ENCODE results near the gene NAA50.
A peak's percentile ranks its signal among the peaks of the same experiment; 100 is the strongest.

The NAA50 gene

DNA sequence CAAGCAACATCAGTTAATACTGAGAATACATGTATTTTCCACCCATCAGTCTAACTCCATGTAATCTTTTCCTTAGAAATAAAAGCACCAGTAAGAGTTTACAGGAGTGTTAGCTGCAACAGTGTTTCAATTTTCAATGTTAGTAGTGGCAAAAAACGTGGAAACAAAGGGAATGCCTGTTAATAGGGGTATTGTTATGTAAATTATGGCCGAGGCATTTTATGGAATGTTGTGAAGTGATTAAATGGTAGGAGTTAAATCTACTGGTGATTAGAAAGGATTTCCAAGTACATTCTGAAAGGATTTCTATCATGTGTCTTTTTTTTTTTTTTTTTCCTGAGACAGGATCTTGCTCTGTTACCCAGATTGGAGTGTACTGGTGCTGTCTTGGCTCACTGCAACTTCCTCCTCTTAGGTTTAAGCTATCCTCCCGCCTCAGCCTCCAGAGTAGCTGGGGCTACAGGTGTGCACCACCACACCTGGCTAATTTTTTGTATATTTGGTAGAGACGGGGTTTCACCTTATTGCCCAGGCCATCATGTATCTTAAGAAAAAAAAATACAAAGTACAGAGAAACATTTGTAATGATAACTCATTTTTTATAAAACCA lies 7.4 kb upstream of the NAA50 start:
- Mint-ChIP-seq H3K27me3 (no peaks in the 10 kb centered on the region), H3K36me3 (ENCODE audit: low read depth) (peaks cover 10% of the 10 kb centered on the region), H3K27ac (no peak overlapping the region), H3K4me3 (no peak overlapping the region), H3K9me3 (peaks cover 4% of the 10 kb centered on the region), H3K4me1 (peaks cover 24% of the 10 kb centered on the region)
- DNase-seq (no peak), ATAC-seq (no peak)

DNA sequence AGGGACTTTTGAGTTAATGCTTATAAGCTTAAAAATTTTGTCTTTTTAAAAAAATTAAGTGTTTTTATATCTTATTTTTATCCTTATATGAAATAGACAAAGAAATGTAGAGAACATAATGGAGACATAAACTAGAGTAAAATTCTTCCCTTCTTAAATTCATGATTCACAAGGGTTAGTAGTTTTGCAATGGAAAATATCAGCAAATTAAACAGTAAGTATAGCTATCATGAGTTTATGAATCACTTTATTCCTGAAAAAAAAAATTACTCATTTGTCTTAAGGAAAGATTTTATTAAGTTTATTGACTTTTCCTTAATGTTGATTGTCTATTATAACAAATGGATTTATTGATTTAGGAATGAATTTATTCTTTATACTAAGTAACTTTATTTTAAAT lies 5.1 kb upstream of the NAA50 start:
- DNase-seq: no peak
- peaks cover 36% of the 10 kb centered on the region for H3K4me1 Mint-ChIP-seq

DNA sequence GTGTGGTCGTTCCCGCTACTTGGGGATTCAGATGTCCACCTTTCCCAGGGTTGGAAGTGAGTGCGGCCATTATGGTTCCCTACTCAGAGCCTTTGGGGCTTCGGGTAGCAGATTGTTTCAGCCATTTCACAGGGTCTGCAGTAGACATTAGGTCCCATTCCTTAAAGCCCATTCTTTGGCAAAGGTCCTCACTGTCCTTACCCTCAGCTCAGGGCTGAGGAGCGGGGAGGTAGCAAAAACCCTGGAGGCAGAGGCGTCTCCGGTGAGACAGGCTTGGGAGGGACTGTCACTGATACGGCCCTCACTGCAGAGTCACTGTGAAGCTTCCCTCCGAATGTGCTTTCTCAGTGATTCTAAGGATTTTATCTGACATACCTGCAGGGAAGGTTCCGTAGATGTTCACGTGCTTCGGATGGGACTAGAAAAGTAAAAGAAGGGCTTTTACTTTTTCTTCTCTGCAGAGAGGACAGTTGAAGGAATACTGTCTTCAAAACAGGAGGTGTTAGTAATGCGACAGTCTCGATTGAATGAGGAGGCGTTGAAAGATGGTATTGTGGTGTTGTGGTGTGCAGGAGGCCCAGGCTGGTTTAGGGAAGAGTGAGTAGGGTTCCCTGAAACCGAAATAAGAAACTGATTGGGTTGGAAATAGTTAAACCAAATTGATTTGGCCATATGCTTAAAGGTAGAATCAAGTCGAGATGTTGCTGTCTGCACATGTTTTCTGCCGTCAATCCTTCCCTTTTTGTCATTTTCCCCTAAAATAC lies 1.4 kb upstream of the NAA50 start:
- peak; percentile 47 for ATAC-seq
- DNase-seq: peak; percentile 41
- Mint-ChIP-seq H3K36me3 (ENCODE audit: low read depth) (peaks cover 37% of the 10 kb centered on the region), H3K4me3 (peak overlapping the region; percentile 97), H3K27me3 (no peaks in the 10 kb centered on the region), H3K4me1 (peaks cover 57% of the 10 kb centered on the region), H3K27ac (peak overlapping the region; percentile 99), H3K9me3 (no peaks in the 10 kb centered on the region)

More for the DNA sequence above, 5.1 kb upstream of the NAA50 start:
- Mint-ChIP-seq H3K9me3 (no peaks in the 10 kb centered on the region), H3K27ac (no peak overlapping the region), H3K27me3 (no peaks in the 10 kb centered on the region), H3K36me3 (ENCODE audit: low read depth) (peaks cover 5% of the 10 kb centered on the region), H3K4me3 (no peak overlapping the region)
- ATAC-seq: no peak

DNA sequence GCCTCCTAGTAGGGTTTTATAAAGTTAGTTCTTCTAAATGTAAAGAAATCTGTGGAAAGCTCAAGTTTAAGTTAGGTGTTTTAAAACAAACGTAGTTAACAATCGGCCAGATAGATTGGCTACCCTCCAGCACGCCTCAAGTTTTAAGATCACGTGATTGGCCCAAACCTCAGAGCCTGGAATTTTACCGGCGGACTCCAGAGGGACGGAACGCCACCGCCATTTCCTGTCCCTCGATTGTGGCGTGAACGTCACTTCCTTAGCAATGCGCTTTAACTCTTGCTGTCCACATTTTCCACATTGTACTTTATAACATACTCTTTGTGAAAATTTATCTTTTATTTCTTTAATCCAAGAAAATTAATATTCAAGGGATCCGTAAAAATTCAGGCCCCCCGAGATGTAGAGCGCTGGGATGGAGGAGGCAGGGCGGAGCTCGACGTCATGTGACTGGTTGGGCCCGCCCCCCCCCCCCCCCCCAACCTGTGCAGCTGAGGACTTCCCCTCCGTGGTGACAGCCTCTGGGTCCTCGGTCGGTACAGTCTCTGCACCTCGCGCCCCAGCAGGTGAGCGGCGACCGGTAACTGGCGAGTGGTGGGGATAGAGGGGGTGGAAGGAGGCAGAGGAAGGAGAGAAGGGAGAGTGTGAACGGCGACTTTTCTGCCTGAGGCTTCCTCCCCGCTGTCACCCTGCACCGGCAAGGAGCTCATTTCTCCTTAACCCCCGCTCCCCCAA lies 666 bp upstream of the NAA50 start, which contains the start of gene ATP6V1A:
Gene ATP6V1A, plus strand, starts transcription at position 488 of the 735 bp plus-strand sequence. CDS start 31,719 bp downstream, outside the sequence.
- H3K4me3 Mint-ChIP-seq: peak within 1 kb of the TSS; percentile 97
- DNase-seq: peak; percentile 81
- H3K36me3 Mint-ChIP-seq (ENCODE audit: low read depth): peaks cover 39% of the 10 kb centered on the region

DNA sequence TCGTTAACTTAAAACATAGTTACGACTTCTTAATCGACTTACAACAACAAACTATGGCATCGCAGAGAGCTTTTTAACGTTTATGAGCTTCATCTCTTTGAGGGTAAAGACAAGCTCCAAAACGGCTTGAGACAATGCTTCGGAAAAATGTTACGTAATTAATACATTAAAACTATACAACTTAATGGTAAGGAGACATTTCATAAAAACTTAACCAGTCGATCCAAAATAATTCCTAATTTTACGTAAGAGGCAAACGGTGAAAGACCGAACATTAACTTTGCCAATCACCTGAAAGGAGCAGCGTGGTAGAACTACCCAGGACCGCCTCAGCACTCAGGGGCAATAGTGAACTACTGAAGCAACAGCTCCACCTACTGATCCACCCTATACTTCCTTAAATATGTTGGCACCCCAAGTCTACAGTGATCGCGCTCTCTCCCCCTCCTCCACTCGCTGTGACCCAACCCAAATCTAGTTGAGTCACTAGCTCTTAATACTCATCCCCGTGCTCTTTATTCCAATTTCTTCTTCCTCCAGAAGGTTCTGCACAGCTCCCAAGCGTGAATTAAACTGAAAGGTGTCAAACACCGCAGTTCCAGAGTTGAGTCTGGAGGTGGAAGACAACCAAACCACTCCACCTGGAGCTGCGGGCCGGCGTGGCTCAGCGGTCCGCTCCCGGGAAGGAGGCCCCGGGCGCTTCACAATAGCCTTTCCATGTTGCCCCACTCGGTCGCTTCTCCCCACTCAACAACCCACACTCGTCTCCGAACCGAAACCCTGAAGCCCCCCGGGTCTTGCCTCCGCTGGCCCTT lies 901 bp downstream of the NAA50 start:
- peaks cover 39% of the 10 kb centered on the region for H3K36me3 Mint-ChIP-seq (ENCODE audit: low read depth)
- DNase-seq: peak; percentile 70
- ATAC-seq: peak; percentile 77
- peaks cover 76% of the 10 kb centered on the region for H3K4me1 Mint-ChIP-seq
- peak overlapping the region; percentile 99 for H3K27ac Mint-ChIP-seq
- peak overlapping the region; percentile 97 for H3K4me3 Mint-ChIP-seq
- no peaks in the 10 kb centered on the region for H3K9me3 Mint-ChIP-seq
- H3K27me3 Mint-ChIP-seq: no peaks in the 10 kb centered on the region

More for the DNA sequence above, 666 bp upstream of the NAA50 start, which contains the start of gene ATP6V1A:
- H3K9me3 Mint-ChIP-seq: no peaks in the 10 kb centered on the region
- peak within 1 kb of the TSS; percentile 99 for H3K27ac Mint-ChIP-seq
- H3K27me3 Mint-ChIP-seq: no peaks in the 10 kb centered on the region
- ATAC-seq: peak; percentile 50
- H3K4me1 Mint-ChIP-seq: peaks cover 64% of the 10 kb centered on the region

DNA sequence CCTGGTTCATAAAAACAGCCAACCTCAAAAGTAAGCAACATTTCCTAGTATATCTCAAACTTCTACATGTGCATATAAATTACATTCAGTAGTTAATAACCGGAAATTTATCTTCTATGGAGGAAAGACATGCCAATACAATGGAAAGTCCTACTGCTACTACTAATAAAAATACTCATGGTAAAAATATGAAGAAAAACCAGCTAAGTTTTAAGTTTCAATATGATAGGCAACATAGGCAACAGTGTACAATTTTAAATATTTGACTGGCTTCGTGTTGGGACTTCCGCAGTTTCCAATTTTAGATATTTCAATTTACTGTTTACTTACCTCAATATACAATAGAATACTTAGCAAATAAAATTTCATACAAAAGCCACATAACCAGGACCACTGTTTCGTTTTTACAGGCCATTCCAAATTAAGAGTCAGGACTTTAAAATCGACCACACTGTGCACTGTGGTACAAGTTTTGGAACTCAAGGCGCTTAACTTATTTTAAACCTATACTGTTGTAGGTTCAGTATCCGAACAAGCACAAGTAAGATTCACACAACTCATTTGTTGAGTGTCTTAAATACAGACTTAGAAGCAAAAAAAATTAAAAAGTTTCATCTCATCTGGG lies 2.9 kb downstream of the NAA50 start:
- Mint-ChIP-seq H3K4me1 (peaks cover 71% of the 10 kb centered on the region), H3K9me3 (no peaks in the 10 kb centered on the region), H3K36me3 (ENCODE audit: low read depth) (peaks cover 44% of the 10 kb centered on the region)

DNA sequence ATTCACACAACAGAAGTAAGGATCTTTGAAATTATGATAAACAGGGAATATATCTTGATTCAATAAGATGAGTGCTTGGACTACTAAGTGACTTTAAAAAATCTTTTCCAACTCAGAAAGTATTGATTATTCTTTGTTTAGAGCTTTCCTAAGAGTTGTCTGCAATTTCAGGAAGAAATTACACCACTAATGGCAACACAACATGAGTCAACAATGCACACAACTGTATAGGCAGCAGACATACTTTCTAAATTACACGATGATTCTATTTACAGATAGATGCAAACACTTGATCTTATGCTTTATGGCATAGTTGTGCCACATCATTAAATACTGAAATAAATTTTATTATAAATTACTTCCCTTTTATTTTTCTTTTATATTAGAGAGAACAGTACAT lies 4.4 kb downstream of the NAA50 start:
- H3K4me1 Mint-ChIP-seq: peaks cover 78% of the 10 kb centered on the region
- H3K36me3 Mint-ChIP-seq (ENCODE audit: low read depth): peaks cover 44% of the 10 kb centered on the region
- DNase-seq (no peak), ATAC-seq (no peak)
- H3K9me3 Mint-ChIP-seq: no peaks in the 10 kb centered on the region
- H3K27me3 Mint-ChIP-seq: no peaks in the 10 kb centered on the region
- H3K4me3 Mint-ChIP-seq: no peak overlapping the region
- no peak overlapping the region for H3K27ac Mint-ChIP-seq

More for the DNA sequence above, 2.9 kb downstream of the NAA50 start:
- Mint-ChIP-seq H3K4me3 (peak overlapping the region; percentile 97), H3K27me3 (no peaks in the 10 kb centered on the region), H3K27ac (peak overlapping the region; percentile 34)
- DNase-seq (no peak), ATAC-seq (no peak)

DNA sequence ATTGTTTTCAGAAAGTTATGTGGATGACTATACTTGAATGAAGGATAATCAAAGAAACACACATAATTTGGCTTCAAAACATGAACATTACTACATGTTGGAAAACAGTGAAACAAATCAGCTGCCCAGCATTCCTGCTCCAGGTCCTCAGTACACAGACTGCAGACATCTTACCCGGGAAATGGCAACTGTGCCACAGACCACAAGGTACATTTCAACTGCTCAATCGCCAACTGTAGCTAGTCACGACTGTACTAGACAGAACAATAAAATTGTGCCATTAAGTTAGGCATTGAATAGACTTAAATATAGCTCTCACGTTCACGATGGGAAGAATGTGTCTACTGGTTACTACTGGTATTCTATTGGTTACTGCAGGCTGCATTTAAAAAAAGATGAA lies 5.0 kb downstream of the NAA50 start:
- no peaks in the 10 kb centered on the region for H3K27me3 Mint-ChIP-seq
- H3K36me3 Mint-ChIP-seq (ENCODE audit: low read depth): peaks cover 41% of the 10 kb centered on the region
- H3K4me1 Mint-ChIP-seq: peaks cover 79% of the 10 kb centered on the region
- H3K9me3 Mint-ChIP-seq: no peaks in the 10 kb centered on the region
- no peak overlapping the region for H3K4me3 Mint-ChIP-seq
- DNase-seq: no peak
- no peak for ATAC-seq
- H3K27ac Mint-ChIP-seq: no peak overlapping the region

DNA sequence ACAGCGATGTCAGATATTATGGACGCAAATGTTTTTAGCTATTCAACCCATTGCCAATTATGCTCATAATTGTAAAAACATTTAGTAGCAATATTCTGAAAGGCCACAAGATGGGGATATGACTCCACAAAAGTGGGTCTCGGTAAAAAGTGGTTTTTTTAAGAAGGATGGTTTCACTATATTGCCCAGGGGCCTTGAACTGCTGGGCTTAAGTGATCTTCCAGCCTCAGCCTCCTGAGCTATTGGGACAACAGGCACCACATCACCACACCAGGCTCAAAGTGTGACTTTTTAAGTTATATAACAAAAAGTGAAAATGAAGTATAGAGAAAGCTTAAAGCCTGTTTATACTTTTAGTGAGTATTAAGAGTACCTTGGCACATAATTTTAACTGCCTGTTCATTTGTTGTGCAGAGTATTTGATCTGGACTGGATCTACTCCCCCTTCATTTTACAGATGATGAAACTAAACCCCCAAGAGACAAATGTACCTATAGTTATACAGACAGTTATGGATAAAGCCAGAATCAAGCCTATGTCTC lies 9.4 kb downstream of the NAA50 start:
- Mint-ChIP-seq H3K9me3 (no peaks in the 10 kb centered on the region), H3K4me1 (peaks cover 60% of the 10 kb centered on the region), H3K27ac (peak overlapping the region; percentile 77), H3K36me3 (ENCODE audit: low read depth) (peaks cover 15% of the 10 kb centered on the region), H3K27me3 (no peaks in the 10 kb centered on the region), H3K4me3 (peak overlapping the region; percentile 22)
- ATAC-seq: peak; percentile 78
- no peak for DNase-seq

DNA sequence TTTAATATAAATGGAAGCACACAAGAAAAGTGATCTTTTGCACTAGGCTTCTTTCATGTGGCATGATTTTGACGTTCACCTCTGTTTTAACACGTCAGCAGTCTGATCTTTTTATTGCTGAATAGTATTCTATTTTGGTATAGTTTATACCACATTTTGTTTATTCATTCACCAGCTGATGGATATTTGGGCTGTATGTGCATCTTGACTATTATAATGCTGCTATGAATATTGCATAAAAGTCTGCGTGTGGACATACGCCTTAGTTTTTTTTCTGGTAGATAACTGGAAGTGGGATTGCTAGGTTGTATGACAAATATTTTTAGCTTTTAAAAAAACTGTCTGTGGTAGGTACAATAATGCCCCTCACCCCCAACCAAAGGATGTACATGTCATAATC lies 14.4 kb downstream of the NAA50 start:
- Mint-ChIP-seq H3K36me3 (ENCODE audit: low read depth) (peaks cover 29% of the 10 kb centered on the region), H3K4me1 (peaks cover 23% of the 10 kb centered on the region), H3K4me3 (no peak overlapping the region), H3K27ac (no peak overlapping the region), H3K9me3 (no peaks in the 10 kb centered on the region), H3K27me3 (no peaks in the 10 kb centered on the region)
- ATAC-seq (no peak), DNase-seq (no peak)

DNA sequence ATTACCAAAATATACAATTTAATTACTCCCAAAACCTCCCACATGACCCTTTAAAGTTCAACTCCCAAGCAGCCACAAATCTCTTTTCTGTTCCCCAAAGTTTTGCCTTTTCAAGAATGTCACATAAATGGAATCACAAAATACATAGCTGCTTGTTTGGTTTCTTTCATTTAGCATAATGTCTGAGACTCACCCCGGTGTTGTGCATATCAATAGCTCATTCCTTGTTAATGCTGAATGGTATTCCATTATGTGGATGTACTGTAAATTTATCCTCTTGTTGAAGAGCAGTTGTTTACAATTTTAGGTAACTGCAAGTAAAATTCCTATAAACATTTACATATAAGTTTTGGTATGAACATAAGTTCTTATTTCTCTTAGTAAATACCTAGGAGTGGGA lies 15.5 kb downstream of the NAA50 start:
- Mint-ChIP-seq H3K9me3 (no peaks in the 10 kb centered on the region), H3K4me3 (no peak overlapping the region), H3K27ac (no peak overlapping the region), H3K27me3 (no peaks in the 10 kb centered on the region), H3K4me1 (peaks cover 19% of the 10 kb centered on the region), H3K36me3 (ENCODE audit: low read depth) (peaks cover 31% of the 10 kb centered on the region)
- ATAC-seq (no peak), DNase-seq (no peak)

DNA sequence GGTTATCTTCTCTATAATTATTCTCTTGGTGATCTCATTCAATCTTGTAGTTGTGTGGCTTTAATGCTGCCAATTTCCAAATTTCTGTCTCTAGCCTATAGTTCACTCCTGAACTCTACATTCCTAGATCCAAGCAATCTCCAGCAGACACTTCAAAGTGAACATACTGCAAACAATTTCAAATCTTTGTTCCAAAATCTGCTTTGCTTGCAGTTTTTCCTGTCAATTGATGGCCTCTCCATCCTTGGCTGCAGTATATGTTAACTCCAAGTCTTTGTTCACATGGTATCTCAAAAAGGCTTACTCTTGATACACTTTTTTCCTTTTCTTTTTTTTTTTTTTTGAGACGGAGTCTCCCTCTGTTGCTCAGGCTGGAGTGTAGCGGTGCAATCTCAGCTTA lies 17.4 kb downstream of the NAA50 start:
- Mint-ChIP-seq H3K4me1 (peaks cover 17% of the 10 kb centered on the region), H3K27me3 (no peaks in the 10 kb centered on the region), H3K9me3 (no peaks in the 10 kb centered on the region), H3K36me3 (ENCODE audit: low read depth) (peaks cover 43% of the 10 kb centered on the region), H3K4me3 (no peak overlapping the region), H3K27ac (no peak overlapping the region)
- ATAC-seq (no peak), DNase-seq (no peak)

DNA sequence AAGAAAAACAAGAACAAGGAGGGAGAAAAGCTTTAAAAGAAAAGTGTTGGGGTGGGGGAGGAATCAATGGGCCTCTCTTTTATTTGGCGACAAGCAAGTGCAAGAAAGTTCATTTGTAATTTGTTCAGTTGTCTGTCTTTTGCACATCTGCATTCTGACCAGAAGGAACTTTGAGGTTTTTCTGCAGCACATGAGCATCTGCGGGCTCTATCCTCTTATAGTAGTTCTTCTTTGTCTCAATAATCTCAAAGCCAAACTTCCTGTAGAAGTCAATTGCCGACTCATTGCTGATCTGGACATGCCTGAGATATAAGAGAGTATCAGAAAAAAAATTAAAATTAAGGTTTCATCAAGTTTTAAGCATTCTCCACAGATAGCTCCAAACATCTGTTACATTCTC lies 24.4 kb downstream of the NAA50 start:
- no peaks in the 10 kb centered on the region for H3K27me3 Mint-ChIP-seq
- no peak overlapping the region for H3K27ac Mint-ChIP-seq
- peaks cover 55% of the 10 kb centered on the region for H3K36me3 Mint-ChIP-seq (ENCODE audit: low read depth)
- peaks cover 31% of the 10 kb centered on the region for H3K4me1 Mint-ChIP-seq
- no peak overlapping the region for H3K4me3 Mint-ChIP-seq
- no peak for ATAC-seq
- no peak for DNase-seq
- no peaks in the 10 kb centered on the region for H3K9me3 Mint-ChIP-seq

All from activated naive CD8-positive, alpha-beta T cell treated with anti-CD3 and anti-CD28 coated beads, Interleukin-2, amount 50 U/mL, for 24 hours (primary cell).